GM19468 (cell line): ENCODE data around the gene SKOR2.

Source experiments
- ATAC-seq: cut with Tn5 transposase; IDR thresholded peaks from one replicate; pipeline ENCODE4 v1.9.1; 2021; ENCODE audit warnings: mild to moderate bottlenecking, moderate library complexity, moderate number of reproducible peaks; ENCODE audit not compliant: unreplicated experiment; ENCODE audit errors: extremely low read depth

Gene SKOR2

GRCh38 chr18:47260120-47260923 lies 8.9 kb upstream of the SKOR2 start:
- no peak for ATAC-seq

GRCh38 chr18:47254341-47254939 lies 3.0 kb upstream of the SKOR2 start:
- ATAC-seq: no peak

DNA sequence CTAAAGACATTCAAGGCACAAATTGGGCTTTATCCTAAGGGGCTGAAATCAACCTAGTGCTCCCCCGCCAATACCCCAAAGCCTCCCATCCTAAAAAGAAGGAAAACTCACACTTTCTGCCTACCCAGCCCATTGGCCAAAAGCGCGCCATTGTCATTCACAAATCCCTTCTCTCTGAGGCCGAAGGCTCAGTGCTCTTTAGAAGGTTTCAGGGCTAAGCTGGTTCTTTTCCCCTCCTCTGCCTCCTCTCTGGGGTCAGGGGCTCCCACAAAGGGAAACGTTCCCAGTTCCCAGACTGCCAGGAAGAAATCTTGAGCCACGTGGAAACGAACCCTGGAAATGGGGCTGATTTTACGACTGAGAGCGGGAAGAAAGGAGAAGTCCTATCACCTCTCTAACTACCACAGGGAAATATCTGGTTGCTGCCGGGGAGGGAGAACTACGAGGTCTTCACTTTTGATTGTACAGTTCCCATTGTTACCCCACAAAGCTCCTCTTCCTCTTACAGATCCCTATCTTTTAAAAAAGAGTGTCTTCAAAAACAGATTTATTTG lies 1.7 kb upstream of the SKOR2 start:
- no peak for ATAC-seq

DNA sequence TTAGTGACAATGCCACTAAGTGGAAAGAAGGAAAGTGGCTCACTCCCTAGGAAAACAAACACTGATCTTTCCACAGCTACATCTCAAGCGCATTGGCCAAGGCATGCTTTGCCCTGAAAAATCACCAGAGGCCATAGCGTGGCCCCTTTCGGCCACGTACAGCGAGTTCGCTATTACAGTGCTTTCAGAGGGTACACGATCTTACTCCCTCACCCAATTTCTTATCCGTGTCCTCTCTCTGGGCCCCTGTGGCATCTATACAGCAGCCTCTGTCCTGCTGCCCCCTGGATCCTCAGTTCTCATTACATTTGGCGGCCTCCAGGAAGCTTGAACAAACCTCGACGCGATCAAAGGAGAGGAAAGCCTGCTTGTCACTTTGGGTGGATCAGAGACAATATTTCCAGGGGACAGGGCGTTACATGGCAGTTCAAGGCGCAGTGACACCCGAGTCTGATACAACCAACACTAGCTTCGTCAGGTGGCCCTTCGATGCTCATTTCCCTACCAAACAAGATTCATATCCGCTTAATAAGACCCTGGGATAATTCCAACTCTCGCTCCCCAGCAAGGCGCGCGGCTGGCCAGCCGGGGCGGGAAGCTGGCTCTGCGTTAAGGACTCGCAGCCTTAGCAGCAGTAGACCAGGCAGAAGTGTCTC lies 941 bp downstream of the SKOR2 start:
- ATAC-seq: no peak

- ATAC-seq: no peak
These were observed 2.0 kb downstream of the SKOR2 start for GRCh38 chr18:47249314-47249981.

DNA sequence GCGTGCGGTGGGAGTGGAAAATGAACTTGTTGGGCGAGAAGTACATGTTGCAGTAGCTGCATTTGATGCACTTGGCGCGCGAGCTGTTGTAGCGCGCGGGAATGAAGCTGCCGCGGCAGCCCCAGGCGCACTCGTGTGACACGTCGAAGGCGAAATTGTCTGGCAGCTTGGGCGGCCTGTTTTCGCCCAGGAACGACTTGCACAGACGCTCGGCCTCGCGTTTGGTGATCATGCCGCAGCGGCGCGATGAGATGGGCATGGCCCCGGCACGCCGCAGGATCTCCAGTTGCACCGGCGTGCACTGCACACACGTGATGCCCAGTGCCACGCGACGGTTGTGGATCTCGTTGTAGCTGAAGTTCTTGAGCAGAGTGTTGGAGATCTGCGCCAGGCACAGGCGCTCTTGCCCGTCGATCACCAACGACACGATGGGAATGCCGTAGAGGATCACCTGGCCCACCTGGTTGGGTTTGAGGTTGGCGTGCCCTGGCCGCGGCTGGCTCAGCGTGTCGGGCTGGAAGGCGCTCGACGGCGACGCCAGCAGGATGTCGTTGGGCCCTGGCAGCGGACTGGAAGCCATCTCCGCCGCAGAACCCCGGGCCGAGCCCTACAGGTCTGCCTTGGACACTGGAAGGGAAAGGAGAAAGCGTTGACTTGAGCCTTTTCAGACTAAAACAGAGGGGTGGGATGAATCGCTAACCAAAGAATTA lies 2.7 kb downstream of the SKOR2 start:
- no peak for ATAC-seq

- no peak for ATAC-seq
These were observed 3.3 kb downstream of the SKOR2 start for GRCh38 chr18:47248115-47248603.

DNA sequence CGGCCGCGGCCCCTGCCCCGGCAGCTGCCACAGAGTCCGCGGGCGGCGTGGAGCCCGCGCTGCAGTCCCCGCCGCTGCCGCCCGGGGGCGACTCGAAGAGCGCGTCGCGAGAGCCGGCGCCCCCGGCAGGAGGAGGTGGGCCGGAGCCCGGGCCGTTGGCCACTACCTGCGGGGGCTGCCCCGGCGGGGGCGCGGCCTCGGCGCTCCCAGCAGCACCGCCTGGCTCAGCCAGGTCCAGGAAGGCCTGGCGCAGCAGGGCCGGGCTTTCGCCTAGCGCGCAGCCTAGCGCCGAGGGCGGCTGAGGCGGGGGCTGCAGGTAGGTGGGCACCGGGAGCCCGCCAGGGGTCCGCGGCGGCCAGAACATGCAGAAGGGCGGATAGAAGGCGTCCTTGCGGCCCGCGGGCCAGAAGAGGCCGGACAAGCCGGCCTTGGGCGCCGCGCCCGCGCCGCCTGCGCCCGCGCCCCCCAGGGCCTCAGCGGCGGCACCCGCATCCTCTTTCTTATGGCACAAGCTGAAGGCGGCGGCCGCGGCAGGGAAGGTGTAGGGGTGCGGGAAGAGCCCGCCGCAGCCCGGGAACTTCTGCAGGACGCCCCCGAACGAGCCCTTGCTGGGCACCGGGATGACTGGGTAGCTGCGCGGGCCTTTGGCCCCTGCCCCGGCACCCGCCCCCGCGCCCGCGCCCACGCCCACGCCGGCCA lies 3.9 kb downstream of the SKOR2 start:
- ATAC-seq: no peak

DNA sequence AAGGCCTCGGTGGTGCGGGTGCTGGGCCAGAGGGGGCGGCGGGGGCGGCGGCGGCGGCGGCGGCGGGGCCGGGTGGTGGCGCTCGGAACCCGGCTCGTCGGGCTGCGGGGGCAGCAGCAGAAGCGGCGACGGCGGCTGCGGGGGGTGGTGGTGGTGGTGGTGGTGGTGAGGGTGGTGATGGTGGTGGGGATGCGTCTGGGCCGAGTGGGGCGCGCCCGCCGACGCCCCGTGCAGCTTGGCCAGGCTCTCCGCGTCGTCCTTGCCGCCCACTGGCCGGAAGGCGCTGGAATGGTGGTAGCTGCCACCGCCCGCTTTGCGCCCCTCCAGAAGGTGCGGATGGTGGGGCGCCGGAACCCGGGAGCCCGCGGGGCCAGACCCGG lies 4.4 kb downstream of the SKOR2 start:
- no peak for ATAC-seq

DNA sequence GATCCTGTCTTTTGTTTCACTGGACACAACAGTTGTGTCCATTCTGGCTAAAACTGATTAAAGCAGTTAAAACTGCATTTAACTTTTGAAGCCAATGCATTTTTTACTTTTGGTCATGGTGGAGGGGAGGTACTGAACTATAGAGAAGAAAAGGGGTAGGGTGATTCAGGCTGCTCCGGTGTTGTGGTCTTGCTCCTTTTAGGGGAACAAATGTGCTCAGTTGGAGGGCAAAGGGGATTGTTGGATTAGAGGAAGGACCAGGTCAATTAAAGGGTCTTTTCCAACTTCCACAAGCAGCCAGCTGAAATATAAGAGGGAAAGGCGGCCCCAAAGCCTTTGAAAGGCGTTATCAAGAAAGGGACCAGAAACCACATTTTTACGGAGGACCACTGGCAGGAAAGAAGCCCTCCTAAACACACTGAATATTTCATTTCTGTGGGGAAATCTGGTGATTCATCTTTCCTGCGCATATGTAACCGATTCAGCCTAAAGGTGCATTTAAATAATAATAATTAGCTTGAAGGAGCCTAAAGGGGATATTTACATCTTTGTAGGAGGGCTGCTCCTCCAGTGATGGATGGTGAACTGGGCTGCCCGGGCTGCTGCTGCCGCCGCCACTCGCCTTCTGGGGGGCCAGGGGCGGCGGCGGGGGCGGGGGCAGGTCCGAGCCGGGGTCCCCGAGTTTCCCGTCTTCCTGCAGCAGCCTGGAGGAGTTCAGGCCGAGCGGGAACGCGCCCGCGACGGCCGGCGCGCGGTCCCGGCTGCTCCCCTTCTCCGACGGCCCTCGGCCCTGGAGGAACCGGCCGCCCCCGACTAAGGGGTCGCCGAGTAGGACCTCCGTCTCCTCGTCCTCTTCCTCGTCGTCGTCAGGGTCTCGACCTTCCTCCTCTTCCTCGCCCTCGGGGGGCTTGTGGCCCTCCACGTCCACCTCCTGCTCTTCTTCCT lies 5.2 kb downstream of the SKOR2 start:
- no peak for ATAC-seq

DNA sequence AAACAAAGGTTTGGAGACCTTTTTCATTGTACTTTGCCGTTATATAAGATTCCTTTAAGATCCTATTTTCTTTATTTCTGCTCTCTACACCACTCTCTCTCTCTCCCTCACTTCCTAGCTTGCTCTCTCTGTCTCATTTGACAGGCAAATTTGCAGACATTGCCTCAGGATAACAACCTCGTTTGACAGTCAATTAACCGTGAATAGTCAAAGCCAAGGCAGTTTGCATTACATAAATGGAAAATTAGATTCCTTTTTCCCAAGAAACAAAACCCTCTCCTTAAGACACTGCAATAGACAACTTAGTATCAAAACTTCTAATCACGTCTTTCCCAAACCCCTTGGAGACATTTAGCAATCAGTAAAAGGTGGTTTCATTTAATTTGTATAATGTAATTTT lies 7.4 kb downstream of the SKOR2 start:
- ATAC-seq: no peak

DNA sequence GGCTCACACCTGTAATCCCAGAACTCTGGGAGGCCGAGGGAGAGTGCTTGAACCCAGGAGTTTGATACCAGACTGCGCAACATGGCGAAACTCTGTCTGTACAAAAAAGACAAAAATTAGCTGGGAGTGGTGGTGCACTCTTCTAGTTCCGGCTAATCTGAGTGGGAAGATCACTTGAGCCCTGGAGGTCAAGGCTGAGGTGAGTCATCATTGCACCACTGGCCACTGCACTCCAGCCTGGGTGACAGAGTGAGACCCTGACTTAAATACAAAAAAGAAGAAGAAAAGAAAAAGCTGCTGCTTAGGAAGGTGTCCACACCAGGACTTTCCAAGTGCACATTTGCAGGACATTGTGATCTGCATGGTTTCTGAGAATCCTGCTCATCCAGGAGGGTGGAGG lies 16.4 kb downstream of the SKOR2 start:
- ATAC-seq: no peak

DNA sequence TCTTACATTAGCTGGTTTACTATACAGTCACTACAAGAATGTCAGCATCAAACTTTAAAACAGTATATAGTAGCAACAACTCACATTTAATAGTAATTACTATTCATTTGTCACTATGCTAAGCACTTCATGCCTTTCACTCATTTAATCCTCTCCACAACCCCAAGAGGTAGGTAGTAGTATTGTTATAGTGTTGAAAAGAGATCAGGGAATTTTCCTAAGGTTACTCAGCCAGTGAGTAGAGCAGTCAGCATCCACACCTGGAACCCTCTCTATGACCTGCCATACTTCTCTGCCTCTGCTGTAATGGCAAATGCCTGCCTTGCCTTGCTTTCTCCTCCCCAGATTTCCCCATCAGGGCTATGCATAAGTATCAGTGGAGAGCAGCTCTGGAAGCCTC lies 24.8 kb downstream of the SKOR2 start:
- no peak for ATAC-seq

GRCh38 chr18:47215554-47216138 lies 35.8 kb downstream of the SKOR2 start:
- ATAC-seq: no peak

DNA sequence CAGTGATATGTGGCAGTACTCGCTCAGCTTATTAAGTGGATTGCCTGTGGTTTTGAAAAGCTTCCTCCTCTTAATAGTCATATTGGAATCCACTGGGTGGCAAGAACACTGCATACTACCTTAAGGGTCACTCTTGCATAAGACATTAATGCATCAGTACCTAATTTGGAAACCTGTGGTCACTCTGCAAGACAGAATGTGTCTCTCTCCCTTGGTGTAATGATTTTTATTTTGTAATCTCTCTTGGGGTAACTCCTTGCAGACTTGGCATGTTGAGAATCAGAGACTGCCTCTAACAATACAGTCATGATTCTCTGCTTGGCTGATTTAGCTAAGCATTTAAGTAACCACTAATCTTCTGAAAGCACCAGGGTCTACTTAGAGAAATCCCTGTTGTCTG lies 42.3 kb downstream of the SKOR2 start:
- no peak for ATAC-seq

GRCh38 chr18:47206945-47207637 lies 44.4 kb downstream of the SKOR2 start:
- no peak for ATAC-seq

GRCh38 chr18:47204908-47205522 lies 46.4 kb downstream of the SKOR2 start:
- ATAC-seq: no peak
